Kidney capillary endothelial cell (primary cell): ENCODE data around the gene KRTCAP2.
"Not testable (repeated sequence)": the region's sequence is repeated elsewhere in the genome, so short reads cannot be mapped to it uniquely, and the experiment has no call there.

Experiments
- DNase-seq: peaks from one replicate; pipeline ENCODE4 v3.0.0-alpha.2; 2018; ENCODE audit warnings: low spot score

Gene KRTCAP2

GRCh38 chr1:155168456-155169210 lies 4.5 kb downstream of the KRTCAP2 start:
- no peak for DNase-seq

GRCh38 chr1:155168105-155168445 lies 5.0 kb downstream of the KRTCAP2 start:
- DNase-seq, result not testable (repeated sequence)

GRCh38 chr1:155167166-155168104 lies 5.7 kb downstream of the KRTCAP2 start:
- peak; percentile 85 for DNase-seq

GRCh38 chr1:155166471-155167165 lies 6.5 kb downstream of the KRTCAP2 start:
- DNase-seq, result peak; percentile 89

GRCh38 chr1:155166051-155166470 lies 7.0 kb downstream of the KRTCAP2 start:
- no peak for DNase-seq

GRCh38 chr1:155164625-155165024 lies 8.5 kb downstream of the KRTCAP2 start:
- not testable (repeated sequence) for DNase-seq

GRCh38 chr1:155163785-155164184 lies 9.3 kb downstream of the KRTCAP2 start:
- not testable (repeated sequence) for DNase-seq

- not testable (repeated sequence) for DNase-seq
Observed at GRCh38 chr1:155162631-155163030, 10.5 kb downstream of the KRTCAP2 start.

GRCh38 chr1:155160128-155160527 lies 13.0 kb downstream of the KRTCAP2 start:
- no peak for DNase-seq

GRCh38 chr1:155158991-155159390 lies 14.1 kb downstream of the KRTCAP2 start:
- no peak for DNase-seq

GRCh38 chr1:155155996-155156643 lies 17.0 kb downstream of the KRTCAP2 start:
- not testable (repeated sequence) for DNase-seq

GRCh38 chr1:155145491-155145890 lies 27.6 kb downstream of the KRTCAP2 start:
- no peak for DNase-seq

- no peak for DNase-seq
Observed at GRCh38 chr1:155141749-155142148, 31.4 kb downstream of the KRTCAP2 start.

GRCh38 chr1:155140630-155140953 lies 32.5 kb downstream of the KRTCAP2 start:
- no peak for DNase-seq

- DNase-seq, result peak; percentile 68
Observed at GRCh38 chr1:155139895-155140629, 33.0 kb downstream of the KRTCAP2 start, which contains the start of gene DPM3. Gene DPM3, minus strand, starts transcription at chr1:155140531. Its CDS starts 291 bp downstream, at chr1:155140240.

GRCh38 chr1:155137154-155137949 lies 35.8 kb downstream of the KRTCAP2 start:
- no peak for DNase-seq

- DNase-seq, result no peak
Observed at GRCh38 chr1:155136748-155137147, 36.4 kb downstream of the KRTCAP2 start.

- peak; percentile 88 for DNase-seq
Observed at GRCh38 chr1:155135415-155136028, 37.6 kb downstream of the KRTCAP2 start, which contains the start of gene SLC50A1. Gene SLC50A1, plus strand, starts transcription at chr1:155135852. Its CDS starts 60 bp downstream, at chr1:155135912.

GRCh38 chr1:155134880-155135414 lies 38.2 kb downstream of the KRTCAP2 start:
- peak; percentile 87 for DNase-seq
